Stomach (tissue), 4 donors: ENCODE data around the gene JADE1.

Experiments used
- EP300 ChIP-seq: sonication (generic); formaldehyde crosslinking; IDR thresholded peaks from one replicate; pipeline ENCODE4 v1.6.1; 2017; ENCODE audit warnings: antibody characterized with exemption
- POLR2A ChIP-seq, 4 donors: fragments of 450-650 bp; IDR thresholded peaks; one replicate each; pipeline ENCODE4 v1.6.1; 2016; ENCODE audit warnings: antibody characterized with exemption in 4 of 4, control low read depth in 2 of 4, mild to moderate bottlenecking in 1 of 4, moderate library complexity in 1 of 4
- POLR2AphosphoS5 ChIP-seq, 3 donors: sonication (generic); formaldehyde crosslinking; IDR thresholded peaks; one replicate each; pipeline ENCODE4 v1.6.1; 2016; ENCODE audit warnings: antibody characterized with exemption in 3 of 3
- TF ChIP-seq, protein P1 (sequence below), 7 experiments: fragments of 450-650 bp in 4 of 7; fragments of 200-600 bp in 3 of 7; sonication (generic) in 3 of 7; IDR thresholded peaks; one replicate each; pipeline ENCODE4 v1.5.1; 2016 to 2019; ENCODE audit warnings: antibody characterized with exemption in 7 of 7, control low read depth in 2 of 7, mild to moderate bottlenecking in 1 of 7

DNA sequence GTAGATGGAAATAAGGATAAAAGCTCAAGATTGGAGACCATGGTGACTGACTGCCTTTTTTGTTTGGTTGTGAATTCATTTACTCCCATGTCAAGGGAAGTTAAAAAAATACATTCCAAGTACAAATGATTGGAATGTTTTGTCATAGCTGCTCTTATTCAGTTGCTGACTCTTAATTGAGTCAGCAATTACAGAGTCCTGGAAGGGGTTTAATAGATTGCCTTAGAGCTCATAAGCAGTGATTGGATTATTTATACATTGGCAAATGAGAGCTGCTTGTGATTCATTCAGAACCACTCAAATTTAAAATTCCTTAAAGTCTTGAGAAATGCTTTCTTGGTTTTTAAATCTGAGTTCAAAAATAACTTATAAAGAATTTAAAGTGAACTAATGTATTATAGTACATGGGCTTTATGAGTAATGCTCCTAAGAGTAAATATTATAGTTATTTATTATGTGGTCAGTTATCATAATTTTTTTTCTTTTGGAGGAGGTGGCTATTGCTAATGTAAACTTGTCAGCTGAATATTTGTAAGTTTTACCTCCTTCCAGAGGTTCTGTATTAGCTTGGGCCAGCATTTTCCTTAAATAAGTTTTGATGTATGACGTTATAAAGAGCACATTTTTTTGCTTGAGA lies 13.6 kb downstream of the JADE1 start:
- TF ChIP-seq EP300 (no peak), POLR2A (IDR thresholded peaks at IDR 0.05) (no peak), POLR2AphosphoS5 (IDR thresholded peaks at IDR 0.05) (peak in 1 of 3 donors; percentile 15)
- TF ChIP-seq, protein P1, sequence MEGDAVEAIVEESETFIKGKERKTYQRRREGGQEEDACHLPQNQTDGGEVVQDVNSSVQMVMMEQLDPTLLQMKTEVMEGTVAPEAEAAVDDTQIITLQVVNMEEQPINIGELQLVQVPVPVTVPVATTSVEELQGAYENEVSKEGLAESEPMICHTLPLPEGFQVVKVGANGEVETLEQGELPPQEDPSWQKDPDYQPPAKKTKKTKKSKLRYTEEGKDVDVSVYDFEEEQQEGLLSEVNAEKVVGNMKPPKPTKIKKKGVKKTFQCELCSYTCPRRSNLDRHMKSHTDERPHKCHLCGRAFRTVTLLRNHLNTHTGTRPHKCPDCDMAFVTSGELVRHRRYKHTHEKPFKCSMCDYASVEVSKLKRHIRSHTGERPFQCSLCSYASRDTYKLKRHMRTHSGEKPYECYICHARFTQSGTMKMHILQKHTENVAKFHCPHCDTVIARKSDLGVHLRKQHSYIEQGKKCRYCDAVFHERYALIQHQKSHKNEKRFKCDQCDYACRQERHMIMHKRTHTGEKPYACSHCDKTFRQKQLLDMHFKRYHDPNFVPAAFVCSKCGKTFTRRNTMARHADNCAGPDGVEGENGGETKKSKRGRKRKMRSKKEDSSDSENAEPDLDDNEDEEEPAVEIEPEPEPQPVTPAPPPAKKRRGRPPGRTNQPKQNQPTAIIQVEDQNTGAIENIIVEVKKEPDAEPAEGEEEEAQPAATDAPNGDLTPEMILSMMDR (IDR thresholded peaks at IDR 0.05) = no peak
